ENCODE results near the gene MAPK8.

- no peak for TF ChIP-seq POLR2A (IDR thresholded peaks at IDR 0.05)
- no peak for TF ChIP-seq CTCF (IDR thresholded peaks at IDR 0.05)
Measured at GRCh38 chr10:48416584-48417232, 110.2 kb downstream of the MAPK8 start.
